Measurements from ENCODE around the gene UPP2.

Gene UPP2

DNA sequence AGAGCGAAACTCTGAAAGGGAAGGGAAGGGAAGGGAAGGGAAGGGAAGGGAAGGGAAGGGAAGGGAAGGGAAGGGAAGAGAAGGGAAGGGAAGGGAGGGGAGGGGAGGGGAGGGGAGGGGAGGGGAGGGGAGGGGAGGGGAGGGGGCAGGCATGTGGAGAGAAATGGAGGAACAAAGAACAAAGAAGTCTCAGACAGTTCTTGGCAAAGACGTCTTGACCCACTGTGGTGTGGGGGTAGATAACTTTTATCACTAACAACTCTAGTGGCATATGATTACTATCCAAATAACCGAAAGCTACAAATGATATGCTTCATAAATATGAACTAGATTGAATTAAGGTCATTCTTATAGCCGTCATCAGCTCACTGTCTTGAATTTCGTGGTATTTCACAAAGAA lies 3.2 kb downstream of the UPP2 start:
- FAIRE-seq (no peak), DNase-seq (ENCODE audit: low spot score) (no peak)

GRCh38 chr2:158112992-158113391 lies 11.3 kb downstream of the UPP2 start:
- DNase-seq (ENCODE audit: low spot score) (no peak), FAIRE-seq (no peak)

- DNase-seq (ENCODE audit: low spot score) (no peak), FAIRE-seq (no peak)
These were observed 12.1 kb downstream of the UPP2 start for GRCh38 chr2:158113741-158114295.

GRCh38 chr2:158114516-158114915 lies 12.8 kb downstream of the UPP2 start:
- no peak for FAIRE-seq

GRCh38 chr2:158115202-158115767 lies 13.6 kb downstream of the UPP2 start:
- DNase-seq (ENCODE audit: low spot score): no peak
- no peak for FAIRE-seq

More at GRCh38 chr2:158114516-158114915, 12.8 kb downstream of the UPP2 start:
- no peak for DNase-seq (ENCODE audit: low spot score)

DNA sequence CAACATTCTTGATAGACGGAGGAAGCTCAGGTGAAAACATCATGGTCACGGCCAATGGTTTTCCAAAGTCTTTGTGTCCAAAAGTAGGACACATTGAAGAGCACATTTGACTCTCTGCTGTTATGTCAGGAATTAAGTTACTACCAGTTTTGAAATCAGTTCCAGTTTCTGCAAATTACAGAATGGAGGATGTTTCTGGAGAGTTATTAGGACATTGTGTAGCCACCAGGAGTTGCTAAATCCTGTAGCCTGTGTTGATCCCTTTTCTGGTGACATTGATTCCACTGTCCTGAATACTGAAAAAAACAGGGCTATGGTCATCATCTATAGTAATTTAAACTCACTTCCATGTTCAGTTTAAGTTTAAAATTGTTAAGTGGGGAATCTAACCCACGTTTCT lies 15.3 kb downstream of the UPP2 start:
- FAIRE-seq (no peak), DNase-seq (ENCODE audit: low spot score) (no peak)

DNA sequence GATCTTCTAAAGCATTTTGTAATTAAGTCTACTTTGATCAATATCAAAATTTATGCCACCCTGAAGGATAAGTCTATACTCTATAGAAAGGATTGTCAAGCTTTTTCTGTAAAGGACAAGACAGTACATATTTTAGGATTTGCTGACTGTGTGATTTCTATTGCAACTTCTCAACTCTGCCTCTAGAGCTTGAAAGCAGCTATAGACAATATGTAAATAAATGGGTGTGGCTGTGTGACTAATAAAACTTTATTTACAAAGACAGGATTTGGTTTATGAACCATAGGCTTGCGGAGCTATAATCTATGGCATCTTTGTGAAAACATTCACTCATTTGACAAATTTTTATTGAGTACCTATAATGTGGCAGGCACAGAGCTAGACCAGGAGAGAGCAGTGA lies 18.4 kb downstream of the UPP2 start:
- DNase-seq (ENCODE audit: low spot score) (no peak), FAIRE-seq (no peak)

GRCh38 chr2:158120664-158121641 lies 19.3 kb downstream of the UPP2 start:
- DNase-seq (ENCODE audit: low spot score) (no peak), FAIRE-seq (no peak)

- DNase-seq (ENCODE audit: low spot score): no peak
- no peak for FAIRE-seq
These were observed 23.2 kb downstream of the UPP2 start for GRCh38 chr2:158124896-158125295.

GRCh38 chr2:158125756-158126498 lies 24.3 kb downstream of the UPP2 start:
- no peak for FAIRE-seq
- no peak for DNase-seq (ENCODE audit: low spot score)

DNA sequence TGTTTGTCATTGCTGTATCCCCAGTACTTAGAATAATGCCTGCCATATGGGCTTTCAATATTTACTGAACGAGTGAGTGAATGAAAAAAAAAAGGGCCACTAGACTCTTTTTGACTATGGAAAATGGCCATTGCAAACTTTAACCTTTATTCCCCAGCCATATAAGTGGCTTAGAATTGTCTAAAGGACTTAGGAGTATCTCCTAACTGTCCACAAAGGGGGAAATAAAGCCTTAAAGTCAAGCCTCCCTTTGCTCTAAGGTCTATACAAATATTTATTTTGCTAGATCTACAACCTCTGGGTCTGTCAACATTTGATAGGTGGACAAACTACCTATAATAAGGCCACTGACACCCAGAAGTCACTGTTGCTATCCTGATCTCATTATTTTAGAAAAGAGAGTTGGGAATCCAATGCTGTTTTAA lies 25.7 kb downstream of the UPP2 start:
- DNase-seq (ENCODE audit: low spot score) (no peak), FAIRE-seq (no peak)

DNA sequence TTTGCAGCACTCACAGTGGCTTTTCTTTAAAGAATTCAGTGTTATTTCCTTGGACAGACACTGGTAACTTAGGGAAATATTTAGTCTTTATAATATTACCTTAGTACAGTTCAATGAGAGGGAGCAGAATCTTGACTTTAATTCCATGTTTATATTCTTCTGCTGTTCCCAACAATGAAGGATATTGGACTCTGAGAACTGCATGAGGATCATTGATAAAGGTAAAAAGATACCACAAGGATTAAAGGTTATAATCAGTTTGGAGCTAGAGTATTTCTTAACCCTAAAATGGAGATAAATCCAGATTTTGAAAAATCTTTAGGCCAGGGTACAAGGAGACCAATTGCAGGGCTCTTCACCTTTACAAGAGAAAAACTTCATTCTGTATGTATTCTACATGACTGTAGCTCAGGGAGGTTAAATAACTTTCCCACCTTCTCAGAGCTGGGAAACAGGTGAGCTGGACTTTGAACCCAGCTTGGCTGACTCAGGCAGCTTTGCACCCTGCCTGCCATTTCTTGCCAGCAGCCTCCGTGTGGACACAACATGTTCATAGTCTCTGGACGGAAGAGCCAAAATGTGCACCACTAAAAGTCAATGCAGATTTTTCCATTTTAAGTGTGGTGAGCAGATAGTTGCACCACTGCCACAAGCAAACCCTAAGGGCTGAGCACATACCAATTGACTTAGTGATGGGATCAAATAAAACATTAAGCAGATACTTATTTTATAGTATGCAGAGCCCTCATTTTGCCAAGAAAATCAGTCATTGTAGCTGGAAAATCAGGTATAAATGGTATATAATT lies 26.7 kb downstream of the UPP2 start:
- no peak for FAIRE-seq
- no peak for DNase-seq (ENCODE audit: low spot score)

- FAIRE-seq: no peak
- no peak for DNase-seq (ENCODE audit: low spot score)
These were observed 27.4 kb downstream of the UPP2 start for GRCh38 chr2:158129037-158129436.

- DNase-seq (ENCODE audit: low spot score) (no peak), FAIRE-seq (no peak)
These were observed 29.3 kb downstream of the UPP2 start for GRCh38 chr2:158130832-158131473.

DNA sequence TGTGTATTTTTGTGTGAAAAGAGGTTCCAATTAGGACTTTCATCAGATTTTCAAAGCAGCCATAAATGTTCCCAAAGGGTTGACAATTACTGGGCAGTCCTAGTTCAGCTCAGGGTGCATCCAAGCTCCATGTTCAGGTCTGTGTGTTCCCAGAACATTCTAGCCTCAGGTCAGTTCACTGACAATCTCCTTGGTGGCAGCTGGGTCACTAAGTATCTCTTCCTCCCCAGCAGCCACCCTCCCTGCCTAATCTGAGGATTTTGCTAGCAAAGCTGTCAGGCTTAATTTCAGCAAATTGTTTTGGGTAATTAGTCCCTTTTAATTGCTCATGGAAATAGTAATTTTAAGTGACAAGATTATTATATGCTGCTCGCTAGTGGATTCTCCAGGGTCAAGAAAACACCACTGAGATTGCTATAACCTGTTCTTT lies 29.8 kb downstream of the UPP2 start:
- DNase-seq (ENCODE audit: low spot score): no peak
- no peak for FAIRE-seq

DNA sequence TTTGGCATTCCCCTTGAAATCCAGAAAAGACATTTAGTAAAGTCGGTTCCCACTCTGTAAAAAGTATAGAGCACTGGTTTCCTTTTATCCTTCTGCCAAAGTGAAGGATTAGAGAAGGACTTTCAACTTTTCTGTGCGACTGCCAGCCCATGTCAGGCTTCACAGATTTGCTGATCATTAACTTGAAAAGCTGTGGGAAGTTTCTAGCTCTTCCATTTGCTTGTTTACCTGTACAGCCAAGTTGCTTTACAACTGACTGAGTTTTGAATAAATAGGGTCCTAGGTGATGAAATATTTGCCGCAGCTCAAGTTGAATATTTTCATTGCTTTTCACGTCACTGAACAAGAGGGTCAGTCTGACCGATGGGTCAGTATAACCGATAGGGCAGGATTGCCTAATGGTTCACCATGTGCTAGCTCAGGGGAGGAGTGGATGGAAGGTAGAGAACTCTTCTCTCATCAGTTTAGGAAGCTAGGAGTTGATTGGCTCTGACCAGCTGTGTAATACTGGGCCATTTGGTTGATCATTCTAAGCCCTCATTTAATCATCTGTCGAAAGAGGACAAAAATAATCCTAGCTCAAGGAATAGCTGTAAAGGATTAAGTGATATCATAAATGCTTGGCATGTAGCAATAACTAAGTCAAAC lies 30.4 kb downstream of the UPP2 start:
- DNase-seq (ENCODE audit: low spot score): no peak
- FAIRE-seq: no peak

- FAIRE-seq: no peak
- no peak for DNase-seq (ENCODE audit: low spot score)
These were observed 32.4 kb downstream of the UPP2 start for GRCh38 chr2:158134055-158134454.

DNA sequence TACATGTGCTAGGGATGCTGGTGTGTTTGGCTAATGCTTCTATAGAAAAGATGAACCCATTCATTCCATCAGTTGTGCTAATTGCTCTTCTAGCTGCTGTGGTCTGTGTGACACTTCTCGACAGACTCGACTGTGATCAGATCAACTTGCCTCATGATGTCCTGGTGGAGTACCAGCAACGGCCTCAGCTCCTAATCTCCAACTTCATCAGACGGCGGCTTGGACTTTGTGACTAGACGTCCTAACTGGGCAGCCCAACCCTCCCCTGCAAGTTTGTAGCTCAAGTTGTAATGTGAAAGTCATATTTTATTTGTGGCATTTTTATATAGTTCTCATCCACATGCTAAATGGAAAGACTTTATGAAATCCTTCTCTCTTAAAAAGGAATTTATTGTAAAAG lies 33.0 kb downstream of the UPP2 start:
- DNase-seq (ENCODE audit: low spot score) (no peak), FAIRE-seq (no peak)

DNA sequence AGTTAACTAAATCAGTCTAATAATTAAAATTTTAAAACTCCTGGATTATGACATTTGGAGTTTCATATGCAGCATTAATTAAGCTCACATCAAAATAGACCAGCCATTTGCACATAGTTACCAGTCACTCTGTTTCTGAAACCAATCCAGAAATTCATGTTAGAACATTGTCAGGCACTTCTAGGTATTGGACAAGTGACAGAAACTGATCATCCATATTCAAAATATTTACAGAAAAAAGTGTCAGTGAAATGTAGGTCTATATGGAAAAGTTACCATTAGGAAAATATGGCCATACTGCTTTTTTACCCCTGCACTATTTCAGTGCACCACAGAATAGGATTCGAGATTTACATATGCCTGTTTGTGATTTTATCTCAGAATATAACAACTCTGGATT lies 33.4 kb downstream of the UPP2 start:
- DNase-seq (ENCODE audit: low spot score) (no peak), FAIRE-seq (no peak)

DNA sequence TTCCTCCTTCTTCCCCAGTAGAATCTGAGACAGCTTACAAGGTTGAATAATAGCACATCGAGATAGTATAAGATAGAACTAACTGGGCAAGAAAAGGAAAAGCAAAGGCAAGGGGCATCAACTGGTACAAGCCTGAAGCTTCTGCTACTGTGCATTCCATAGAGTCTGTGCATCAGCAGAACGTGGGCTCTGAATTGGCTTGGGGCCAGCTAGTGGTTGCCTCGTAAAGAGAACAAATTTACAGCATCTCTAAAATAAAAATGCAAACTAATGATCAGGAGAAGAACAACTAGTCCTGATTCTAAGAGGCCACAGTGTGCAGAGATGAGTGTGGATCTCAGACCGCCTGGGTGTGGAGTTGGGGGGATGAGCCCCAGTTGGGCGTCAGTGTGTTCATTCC lies 36.6 kb downstream of the UPP2 start:
- no peak for FAIRE-seq
- DNase-seq (ENCODE audit: low spot score): peak; percentile 9

Data from urothelium cell line (cell line).